GM12872 (cell line): ENCODE results near the gene ZNF618.

Experiments
- TF ChIP-seq, protein P1 (sequence below): IDR thresholded peaks from 3 replicates; pipeline ENCODE4 v1.5.1; 2011; ENCODE audit warnings: low read depth, mild to moderate bottlenecking, low read length, moderate library complexity; ENCODE audit not compliant: insufficient read depth

ZNF618 gene

DNA sequence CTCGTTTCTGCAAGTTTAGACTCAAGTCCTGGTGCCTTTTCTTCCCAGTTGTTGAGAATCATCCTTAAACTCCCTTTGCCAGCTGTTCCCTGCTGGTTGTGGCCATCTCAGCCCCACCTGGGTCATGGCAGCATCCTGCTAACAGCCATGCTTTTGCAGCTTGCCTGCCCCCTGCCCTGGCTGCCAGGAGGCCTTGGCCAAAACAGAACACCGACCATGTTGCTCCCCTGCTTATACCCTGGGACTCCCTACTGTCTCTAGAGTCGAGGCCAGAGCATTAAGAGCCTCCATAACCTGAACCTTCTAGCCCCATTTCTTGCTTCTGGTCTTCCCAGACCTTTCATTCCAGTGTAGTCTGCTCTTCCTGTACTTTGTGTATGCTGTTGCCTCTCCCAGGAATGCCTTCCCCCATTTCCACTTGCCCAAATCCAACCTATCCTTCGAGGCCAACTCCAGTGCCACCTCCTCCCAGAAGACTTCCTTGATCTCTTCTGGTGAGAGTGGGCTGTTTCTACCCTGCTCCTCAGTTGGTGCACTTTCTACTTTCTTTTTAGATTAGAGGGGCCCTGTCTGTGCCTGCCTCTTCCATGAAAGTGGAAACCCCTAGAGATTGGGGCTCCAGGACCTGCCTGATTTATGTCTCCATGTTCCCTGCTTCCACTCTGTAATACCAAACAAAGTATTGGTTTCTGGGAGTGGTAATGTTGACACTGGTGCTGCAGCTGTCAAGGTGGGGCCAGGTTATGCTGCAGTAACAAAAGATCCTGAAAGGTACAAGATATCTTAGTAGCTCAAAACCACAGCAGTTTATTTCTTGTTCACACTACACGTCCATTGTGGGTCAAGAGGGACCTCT, 113.8 kb downstream of the ZNF618 start:
- TF ChIP-seq, protein P1, sequence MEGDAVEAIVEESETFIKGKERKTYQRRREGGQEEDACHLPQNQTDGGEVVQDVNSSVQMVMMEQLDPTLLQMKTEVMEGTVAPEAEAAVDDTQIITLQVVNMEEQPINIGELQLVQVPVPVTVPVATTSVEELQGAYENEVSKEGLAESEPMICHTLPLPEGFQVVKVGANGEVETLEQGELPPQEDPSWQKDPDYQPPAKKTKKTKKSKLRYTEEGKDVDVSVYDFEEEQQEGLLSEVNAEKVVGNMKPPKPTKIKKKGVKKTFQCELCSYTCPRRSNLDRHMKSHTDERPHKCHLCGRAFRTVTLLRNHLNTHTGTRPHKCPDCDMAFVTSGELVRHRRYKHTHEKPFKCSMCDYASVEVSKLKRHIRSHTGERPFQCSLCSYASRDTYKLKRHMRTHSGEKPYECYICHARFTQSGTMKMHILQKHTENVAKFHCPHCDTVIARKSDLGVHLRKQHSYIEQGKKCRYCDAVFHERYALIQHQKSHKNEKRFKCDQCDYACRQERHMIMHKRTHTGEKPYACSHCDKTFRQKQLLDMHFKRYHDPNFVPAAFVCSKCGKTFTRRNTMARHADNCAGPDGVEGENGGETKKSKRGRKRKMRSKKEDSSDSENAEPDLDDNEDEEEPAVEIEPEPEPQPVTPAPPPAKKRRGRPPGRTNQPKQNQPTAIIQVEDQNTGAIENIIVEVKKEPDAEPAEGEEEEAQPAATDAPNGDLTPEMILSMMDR = no peak

GRCh38 chr9:113990570-113990907, 114.4 kb downstream of the ZNF618 start:
- TF ChIP-seq, protein P1 = no peak

- TF ChIP-seq, protein P1 = no peak
Observed at GRCh38 chr9:113990975-113991471, 114.9 kb downstream of the ZNF618 start.

DNA sequence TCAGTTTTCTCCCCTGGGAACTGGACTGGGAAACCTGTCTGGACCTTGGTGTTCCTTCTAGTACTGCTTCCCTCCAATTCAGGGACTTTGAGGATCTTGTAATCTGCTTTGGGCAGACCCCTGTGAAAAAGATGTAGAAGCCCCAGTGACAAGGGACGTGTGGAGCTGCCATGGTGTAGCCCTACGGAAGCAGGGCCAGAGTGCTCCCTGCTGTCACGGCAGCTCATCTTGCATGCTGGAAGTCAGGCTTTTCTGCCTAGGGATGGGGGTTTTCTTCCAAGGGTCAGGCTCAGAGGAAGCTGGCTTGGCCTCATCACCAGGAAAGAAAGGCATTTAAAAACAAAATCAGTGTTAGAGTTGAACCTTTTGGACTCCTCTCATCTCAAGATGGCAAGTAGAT, 115.6 kb downstream of the ZNF618 start:
- TF ChIP-seq, protein P1 = no peak

DNA sequence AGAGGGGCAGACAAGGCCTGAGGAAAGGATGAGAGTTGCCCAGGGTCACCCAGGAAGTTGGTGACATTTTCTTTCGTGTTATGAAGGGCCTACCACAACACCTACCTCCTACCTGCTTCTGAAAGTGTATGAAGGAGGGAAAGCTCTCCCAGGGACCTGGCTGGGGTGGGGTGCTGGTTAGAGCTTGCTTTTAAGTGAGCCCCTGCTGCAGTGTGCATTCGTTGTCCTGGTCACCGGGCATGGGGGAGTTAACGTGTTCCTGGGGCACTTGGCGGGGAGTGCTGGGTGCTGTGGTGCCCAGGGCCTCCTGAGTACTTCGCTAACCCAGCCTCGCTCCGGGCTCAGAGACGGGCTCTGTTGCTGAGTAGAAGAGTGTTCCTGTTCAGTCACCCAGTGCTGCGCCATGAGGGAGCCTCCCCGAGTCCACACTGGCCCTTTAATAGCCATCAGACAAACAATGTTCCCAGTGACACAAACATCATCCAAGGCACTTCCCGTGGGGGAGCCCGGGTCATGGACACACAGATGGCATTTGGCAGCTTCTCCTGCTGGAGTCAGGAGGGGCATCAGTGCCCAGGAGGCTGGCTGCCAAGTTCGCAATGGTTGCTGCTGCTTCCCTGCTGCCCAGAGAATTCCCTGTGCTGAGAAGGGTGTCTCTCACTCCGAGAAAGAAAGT, 116.3 kb downstream of the ZNF618 start:
- TF ChIP-seq, protein P1 = no peak

DNA sequence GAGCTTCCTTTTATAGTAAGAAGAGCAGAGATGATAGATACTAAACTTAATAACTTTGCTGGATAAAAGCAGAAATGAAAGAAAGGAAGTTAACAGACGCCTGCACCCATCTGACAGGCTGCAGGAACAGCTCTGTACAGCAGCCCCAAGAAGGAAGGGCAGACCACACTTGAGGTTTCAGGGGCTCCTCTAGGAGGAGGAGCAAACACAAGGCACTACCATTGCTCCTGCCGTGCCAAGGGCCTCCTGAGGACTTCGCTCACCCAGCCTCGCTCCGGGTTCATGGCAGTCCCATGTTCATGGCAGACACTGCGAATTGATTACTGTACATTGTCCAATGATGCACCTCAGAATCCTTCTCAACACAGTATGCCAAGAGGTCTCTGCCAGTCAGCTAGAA, 116.9 kb downstream of the ZNF618 start:
- TF ChIP-seq, protein P1 = no peak

DNA sequence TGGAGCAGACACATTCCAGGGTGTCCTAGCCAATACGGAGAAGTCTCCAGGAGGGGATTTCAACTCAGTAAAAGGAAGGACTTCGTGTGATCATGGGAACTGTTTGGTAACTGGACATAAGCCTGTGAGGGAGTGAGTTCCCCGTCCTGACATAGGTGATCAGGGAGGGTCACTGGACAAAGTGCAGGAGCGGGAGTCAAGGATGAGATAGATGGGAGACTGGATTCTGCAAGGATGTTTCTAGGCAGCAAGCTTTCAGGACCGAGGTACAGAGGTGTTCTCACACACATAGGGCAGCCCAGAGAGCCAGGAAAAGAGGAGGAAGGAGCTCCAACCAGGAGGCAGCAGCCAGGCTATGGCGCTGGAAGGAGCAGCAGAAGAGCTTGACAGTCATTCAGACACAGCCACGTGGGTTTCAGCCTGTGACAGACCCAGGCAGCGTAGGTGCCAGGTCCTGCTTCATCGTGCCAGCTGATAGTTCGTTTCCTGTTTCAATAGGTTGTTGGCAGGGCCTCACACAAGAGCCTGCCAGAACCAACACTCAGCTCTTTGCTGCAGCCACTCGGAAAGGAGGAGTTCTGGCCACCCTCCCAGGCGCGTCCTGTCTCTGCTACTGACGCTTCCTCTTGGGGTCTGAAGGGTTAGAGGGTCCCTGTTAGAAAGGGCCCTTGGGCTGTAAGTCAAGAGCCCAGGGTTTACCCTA, 117.9 kb downstream of the ZNF618 start:
- TF ChIP-seq, protein P1 = no peak
